ENCODE results near the gene LILRB3. TPM values are rescaled to one million over a fixed set of nuclear protein-coding genes. Genes with fewer than 3 reads are reported as not detected.
"Not testable (repeated sequence)": the region's sequence is repeated elsewhere in the genome, so short reads cannot be mapped to it uniquely, and the experiment has no call there.

The LILRB3 gene
- total and polyA plus RNA-seq, 4 donors: 23.0 to 282 (median 57.2) TPM

DNA sequence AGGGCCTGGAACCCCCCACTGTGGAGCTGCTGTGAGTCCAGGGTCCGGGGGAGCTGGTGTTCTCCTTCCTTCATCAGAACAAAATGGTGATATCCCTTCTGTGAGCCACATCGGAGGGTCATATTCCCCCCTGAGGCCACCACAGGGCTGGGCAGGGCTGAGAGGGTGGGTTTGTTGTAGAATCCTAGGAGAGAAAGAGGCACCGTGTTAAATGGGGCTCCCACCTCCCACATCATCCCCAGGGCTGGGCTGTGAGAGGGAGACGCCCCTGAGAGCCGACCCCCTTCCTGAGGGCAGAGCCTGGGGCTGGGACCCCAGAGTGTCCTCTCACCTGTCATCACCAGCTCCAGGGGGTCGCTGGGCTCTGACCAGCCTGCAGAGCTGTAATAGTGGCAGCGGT lies 860 bp downstream of the LILRB3 start:
- not testable (repeated sequence) for DNase-seq; H3K27ac ChIP-seq (ENCODE audit: low read depth in 1 of 2, low read length in 1 of 2); H3K27me3 ChIP-seq (ENCODE audit: control insufficient read depth in 3 of 3, insufficient read depth in 3 of 3, low read length in 2 of 3); H3K9me3 ChIP-seq (ENCODE audit: control insufficient read depth in 4 of 4, insufficient read depth in 3 of 4, low read length in 3 of 4); H3K9ac ChIP-seq (ENCODE audit: insufficient read depth in 1 of 2, low read length in 2 of 2); H3K4me1 ChIP-seq (ENCODE audit: control insufficient read depth in 5 of 5, insufficient read depth in 5 of 5, low read length in 5 of 5); H3K36me3 ChIP-seq (ENCODE audit: control insufficient read depth in 4 of 4, insufficient read depth in 4 of 4, low read length in 4 of 4); H3K4me3 ChIP-seq; ATAC-seq (ENCODE audit: insufficient read depth, low FRiP score)
- whole genome bisulfite sequencing, 2 donors: 82 to 98% methylated on average over 4 to 7 of the region's 7 CpGs

DNA sequence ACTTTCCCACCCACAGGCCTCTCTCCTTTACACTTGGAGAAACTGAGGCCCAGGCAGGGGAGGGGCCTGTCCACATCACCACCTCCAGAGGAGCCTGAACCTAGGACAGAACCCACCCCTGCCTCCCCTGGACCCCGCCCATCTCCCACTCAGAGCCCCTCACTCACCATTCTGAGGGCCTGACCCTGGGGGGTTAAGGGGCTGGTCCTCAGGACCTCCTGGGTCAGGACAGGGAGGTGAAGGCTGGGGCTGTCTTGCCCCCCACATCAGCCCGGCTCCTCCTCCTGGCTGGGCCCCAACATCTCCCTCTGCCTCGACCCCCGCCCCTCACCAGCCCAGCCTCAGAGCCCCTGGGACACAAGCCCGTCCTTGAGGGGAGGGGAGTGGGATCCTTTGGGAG lies 3.1 kb downstream of the LILRB3 start:
- H3K9ac ChIP-seq (ENCODE audit: insufficient read depth in 1 of 2, low read length in 2 of 2); H3K4me1 ChIP-seq (ENCODE audit: control insufficient read depth in 5 of 5, insufficient read depth in 5 of 5, low read length in 5 of 5); DNase-seq; H3K27ac ChIP-seq (ENCODE audit: low read depth in 1 of 2, low read length in 1 of 2); H3K36me3 ChIP-seq (ENCODE audit: control insufficient read depth in 4 of 4, insufficient read depth in 4 of 4, low read length in 4 of 4); H3K27me3 ChIP-seq (ENCODE audit: control insufficient read depth in 3 of 3, insufficient read depth in 3 of 3, low read length in 2 of 3); ATAC-seq (ENCODE audit: insufficient read depth, low FRiP score); H3K4me3 ChIP-seq; H3K9me3 ChIP-seq (ENCODE audit: control insufficient read depth in 4 of 4, insufficient read depth in 3 of 4, low read length in 3 of 4): not testable (repeated sequence)
- 86 to 93% methylated on average over 1 to 5 of the region's 5 CpGs for WGBS, 2 donors

DNA sequence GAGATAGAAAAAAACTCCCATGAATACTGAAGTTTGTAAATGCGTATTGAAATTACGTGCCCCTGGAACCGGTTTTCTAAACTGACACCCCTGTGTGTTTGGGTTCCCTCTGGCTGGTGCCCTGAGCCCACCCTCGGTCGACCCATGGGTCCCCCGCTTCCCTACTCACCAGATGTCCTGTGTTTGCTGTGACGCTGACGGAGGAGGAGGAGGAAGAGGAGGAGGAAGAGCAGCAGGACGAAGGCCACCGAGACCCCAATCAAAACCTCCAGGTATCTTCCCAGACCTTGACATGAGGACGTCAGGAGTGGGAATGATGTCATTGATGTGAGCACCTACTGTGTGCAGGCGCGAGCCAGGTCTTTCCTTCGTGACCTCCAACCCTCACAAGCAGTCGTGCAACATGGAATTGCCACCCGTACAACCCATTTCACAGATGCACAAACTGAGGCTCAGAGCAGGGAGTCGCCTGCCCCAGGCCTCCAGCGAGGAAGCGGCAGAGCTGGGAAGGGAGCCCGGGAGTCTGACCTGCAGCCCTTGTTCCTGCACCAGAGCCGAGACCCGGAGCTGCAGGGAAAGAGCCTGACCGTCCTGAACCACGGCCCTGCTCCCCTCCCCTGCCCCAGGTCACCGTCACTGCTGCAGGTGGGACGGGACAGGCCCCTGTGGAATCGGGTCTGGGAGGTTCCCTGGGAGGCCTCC lies 3.7 kb downstream of the LILRB3 start:
- Histone ChIP-seq H3K27ac (ENCODE audit: low read depth in 1 of 2, low read length in 1 of 2) (no peak overlapping the region), H3K36me3 (ENCODE audit: control insufficient read depth in 4 of 4, insufficient read depth in 4 of 4, low read length in 4 of 4) (peaks cover 0 to 6% (median 0%) of the 10 kb centered on the region in 4 donors), H3K4me3 (no peak overlapping the region), H3K9ac (ENCODE audit: insufficient read depth in 1 of 2, low read length in 2 of 2) (no peak overlapping the region), H3K4me1 (ENCODE audit: control insufficient read depth in 5 of 5, insufficient read depth in 5 of 5, low read length in 5 of 5) (no peaks in the 10 kb centered on the region), H3K27me3 (ENCODE audit: control insufficient read depth in 3 of 3, insufficient read depth in 3 of 3, low read length in 2 of 3) (peaks cover 0 to 5% (median 0%) of the 10 kb centered on the region in 3 donors), H3K9me3 (ENCODE audit: control insufficient read depth in 4 of 4, insufficient read depth in 3 of 4, low read length in 3 of 4) (no peaks in the 10 kb centered on the region)
- TF ChIP-seq, protein P1, sequence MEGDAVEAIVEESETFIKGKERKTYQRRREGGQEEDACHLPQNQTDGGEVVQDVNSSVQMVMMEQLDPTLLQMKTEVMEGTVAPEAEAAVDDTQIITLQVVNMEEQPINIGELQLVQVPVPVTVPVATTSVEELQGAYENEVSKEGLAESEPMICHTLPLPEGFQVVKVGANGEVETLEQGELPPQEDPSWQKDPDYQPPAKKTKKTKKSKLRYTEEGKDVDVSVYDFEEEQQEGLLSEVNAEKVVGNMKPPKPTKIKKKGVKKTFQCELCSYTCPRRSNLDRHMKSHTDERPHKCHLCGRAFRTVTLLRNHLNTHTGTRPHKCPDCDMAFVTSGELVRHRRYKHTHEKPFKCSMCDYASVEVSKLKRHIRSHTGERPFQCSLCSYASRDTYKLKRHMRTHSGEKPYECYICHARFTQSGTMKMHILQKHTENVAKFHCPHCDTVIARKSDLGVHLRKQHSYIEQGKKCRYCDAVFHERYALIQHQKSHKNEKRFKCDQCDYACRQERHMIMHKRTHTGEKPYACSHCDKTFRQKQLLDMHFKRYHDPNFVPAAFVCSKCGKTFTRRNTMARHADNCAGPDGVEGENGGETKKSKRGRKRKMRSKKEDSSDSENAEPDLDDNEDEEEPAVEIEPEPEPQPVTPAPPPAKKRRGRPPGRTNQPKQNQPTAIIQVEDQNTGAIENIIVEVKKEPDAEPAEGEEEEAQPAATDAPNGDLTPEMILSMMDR (IDR thresholded peaks at IDR 0.05; ENCODE audit: control extremely low read depth, extremely low read depth): no peak
- WGBS, 2 donors: 91 to 92% methylated on average over 26 to 27 of the region's 27 CpGs
- ATAC-seq (ENCODE audit: insufficient read depth, low FRiP score): no peak
- DNase-seq: no peak

DNA sequence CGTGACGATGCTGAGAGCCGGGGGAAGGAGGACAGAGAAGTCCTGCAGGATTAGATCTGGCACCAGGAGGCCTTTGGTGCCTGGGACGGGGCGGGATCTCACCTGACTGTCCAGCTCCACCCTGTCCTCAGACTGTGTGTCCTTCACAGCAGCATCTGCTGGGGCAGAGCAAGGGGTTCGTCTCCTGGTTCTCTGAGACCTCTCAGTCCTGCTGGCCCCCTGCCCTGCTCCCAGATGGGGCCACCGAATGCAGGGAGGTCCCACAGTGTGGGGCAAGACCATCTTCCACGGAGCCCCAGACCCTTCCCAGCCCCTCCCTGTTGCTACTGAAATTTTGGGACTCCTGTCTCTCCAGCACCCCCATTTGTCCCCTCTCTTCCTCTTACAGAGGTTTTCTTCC lies 4.5 kb downstream of the LILRB3 start:
- TF ChIP-seq, protein P1 (IDR thresholded peaks at IDR 0.05; ENCODE audit: control extremely low read depth, extremely low read depth): no peak
- no peaks in the 10 kb centered on the region for H3K9me3 ChIP-seq (ENCODE audit: control insufficient read depth in 4 of 4, insufficient read depth in 3 of 4, low read length in 3 of 4)
- no peaks in the 10 kb centered on the region for H3K4me1 ChIP-seq (ENCODE audit: control insufficient read depth in 5 of 5, insufficient read depth in 5 of 5, low read length in 5 of 5)
- DNase-seq (no peak), ATAC-seq (ENCODE audit: insufficient read depth, low FRiP score) (no peak)
- H3K27ac ChIP-seq (ENCODE audit: low read depth in 1 of 2, low read length in 1 of 2): no peak overlapping the region
- H3K9ac ChIP-seq (ENCODE audit: insufficient read depth in 1 of 2, low read length in 2 of 2): no peak overlapping the region
- WGBS, 2 donors: 80 to 84% methylated on average over 8 of the region's 8 CpGs
- no peak overlapping the region for H3K4me3 ChIP-seq
- H3K36me3 ChIP-seq (ENCODE audit: control insufficient read depth in 4 of 4, insufficient read depth in 4 of 4, low read length in 4 of 4): peaks cover 0 to 6% (median 0%) of the 10 kb centered on the region in 4 donors
- H3K27me3 ChIP-seq (ENCODE audit: control insufficient read depth in 3 of 3, insufficient read depth in 3 of 3, low read length in 2 of 3): peaks cover 0 to 5% (median 0%) of the 10 kb centered on the region in 3 donors

DNA sequence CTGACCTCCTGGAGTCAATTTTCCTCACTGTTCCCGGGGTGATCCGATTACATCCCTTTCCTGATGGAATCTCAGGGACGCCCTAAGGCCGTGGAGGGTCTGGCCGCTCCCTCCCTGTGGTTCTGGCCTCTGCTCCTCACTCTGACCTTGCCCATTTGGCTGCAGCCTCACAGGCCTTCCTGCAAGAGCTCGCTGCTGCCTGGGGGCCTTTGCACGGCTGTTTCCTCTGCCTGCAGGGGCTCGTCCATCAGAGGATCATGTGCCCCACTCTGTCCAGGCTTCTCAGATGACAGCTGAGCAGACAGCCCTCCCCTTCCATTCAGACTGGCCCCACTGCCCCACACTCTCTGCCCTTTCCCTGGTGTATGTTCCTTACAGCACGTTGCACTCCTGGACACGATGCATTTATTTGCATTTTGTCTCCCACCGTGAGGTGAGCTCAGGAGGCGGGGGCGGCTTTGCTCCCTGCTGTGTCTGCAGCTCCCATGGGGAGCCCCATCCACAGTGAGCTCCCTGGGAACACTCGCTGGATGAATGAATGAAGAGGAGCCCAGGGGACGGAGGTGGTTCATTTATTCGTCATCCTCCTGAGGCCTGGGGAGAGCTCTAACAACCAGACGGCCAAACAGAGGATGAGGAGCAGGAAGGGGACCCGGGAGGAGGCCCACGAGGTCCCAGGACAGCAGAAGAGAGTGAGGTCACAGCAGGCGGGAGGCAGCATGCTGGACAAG lies 5.1 kb downstream of the LILRB3 start:
- H3K4me3 ChIP-seq; H3K9ac ChIP-seq (ENCODE audit: insufficient read depth in 1 of 2, low read length in 2 of 2): not testable (repeated sequence)

More for the DNA sequence above, 5.1 kb downstream of the LILRB3 start:
- H3K9me3 ChIP-seq (ENCODE audit: control insufficient read depth in 4 of 4, insufficient read depth in 3 of 4, low read length in 3 of 4); ATAC-seq (ENCODE audit: insufficient read depth, low FRiP score); DNase-seq; H3K27me3 ChIP-seq (ENCODE audit: control insufficient read depth in 3 of 3, insufficient read depth in 3 of 3, low read length in 2 of 3); H3K27ac ChIP-seq (ENCODE audit: low read depth in 1 of 2, low read length in 1 of 2); H3K36me3 ChIP-seq (ENCODE audit: control insufficient read depth in 4 of 4, insufficient read depth in 4 of 4, low read length in 4 of 4); H3K4me1 ChIP-seq (ENCODE audit: control insufficient read depth in 5 of 5, insufficient read depth in 5 of 5, low read length in 5 of 5): not testable (repeated sequence)
- 62 to 68% methylated on average over 14 to 17 of the region's 20 CpGs for WGBS, 2 donors

Measured in lung (tissue), 12 donors.